Nephron (organoid): ENCODE results near the gene OSGEPL1.
"Not testable (repeated sequence)": the region's sequence is repeated elsewhere in the genome, so short reads cannot be mapped to it uniquely, and the experiment has no call there.

ENCODE experiments used
- H3K27ac Mint-ChIP-seq, 3 experiments: 2 replicates each; pipeline ENCODE4 v1.8.0; 2020; ENCODE audit warnings: mixed read lengths in 3 of 3, mild to moderate bottlenecking in 2 of 3, moderate library complexity in 1 of 3
- H3K27me3 Mint-ChIP-seq: 2 replicates; pipeline ENCODE4 v1.8.0; 2021; ENCODE audit warnings: low read depth, mild to moderate bottlenecking, moderate library complexity, mixed read lengths
- H3K36me3 Mint-ChIP-seq: 2 replicates; pipeline ENCODE4 v1.8.0; 2020; ENCODE audit warnings: low read depth, mixed read lengths
- H3K4me1 Mint-ChIP-seq: 2 replicates; pipeline ENCODE4 v1.8.0; 2020; ENCODE audit warnings: mixed read lengths
- H3K4me3 Mint-ChIP-seq, 3 experiments: 2 replicates each; pipeline ENCODE4 v1.8.0; 2020; ENCODE audit warnings: mild to moderate bottlenecking in 3 of 3, mixed read lengths in 3 of 3, moderate library complexity in 2 of 3
- H3K9me3 Mint-ChIP-seq: 2 replicates; pipeline ENCODE4 v1.8.0; 2020; ENCODE audit warnings: mixed read lengths
- CTCF ChIP-seq, 3 experiments: fragments of 200-600 bp; sonication (generic); IDR thresholded peaks; one replicate each; pipeline ENCODE4 v1.5.0; 2021; ENCODE audit warnings: antibody characterized with exemption in 3 of 3; ENCODE audit not compliant: unreplicated experiment in 3 of 3

OSGEPL1 gene

GRCh38 chr2:189762229-189762550 lies 402 bp downstream of the OSGEPL1 start:
- H3K4me3 Mint-ChIP-seq: peak overlapping the region; percentile 92 to 97 (median 93)
- peaks cover 18% of the 10 kb centered on the region for H3K4me1 Mint-ChIP-seq
- no peaks in the 10 kb centered on the region for H3K9me3 Mint-ChIP-seq
- TF ChIP-seq CTCF (IDR thresholded peaks at IDR 0.05; ENCODE audit: unreplicated experiment in 3 of 3): no peak
- no peaks in the 10 kb centered on the region for H3K27me3 Mint-ChIP-seq
- peak overlapping the region; percentile 96 to 98 (median 98) for H3K27ac Mint-ChIP-seq
- peaks cover 19% of the 10 kb centered on the region for H3K36me3 Mint-ChIP-seq

GRCh38 chr2:189760154-189760553 lies 2.4 kb downstream of the OSGEPL1 start:
- H3K4me3 Mint-ChIP-seq, H3K27me3 Mint-ChIP-seq, H3K27ac Mint-ChIP-seq, H3K36me3 Mint-ChIP-seq, H3K9me3 Mint-ChIP-seq: not testable (repeated sequence)
- H3K4me1 Mint-ChIP-seq: peaks cover 18% of the 10 kb centered on the region

GRCh38 chr2:189756311-189756952 lies 6.2 kb downstream of the OSGEPL1 start:
- Mint-ChIP-seq H3K4me3 (no peak overlapping the region), H3K9me3 (no peaks in the 10 kb centered on the region), H3K36me3 (peaks cover 25% of the 10 kb centered on the region), H3K27me3 (no peaks in the 10 kb centered on the region), H3K27ac (no peak overlapping the region), H3K4me1 (no peaks in the 10 kb centered on the region)
- no peak for TF ChIP-seq CTCF (IDR thresholded peaks at IDR 0.05; ENCODE audit: unreplicated experiment in 3 of 3)

GRCh38 chr2:189751080-189751658 lies 11.4 kb downstream of the OSGEPL1 start:
- H3K27me3 Mint-ChIP-seq: no peaks in the 10 kb centered on the region

GRCh38 chr2:189729430-189729829 lies 33.2 kb downstream of the OSGEPL1 start:
- Mint-ChIP-seq H3K9me3 (no peaks in the 10 kb centered on the region), H3K4me1 (no peaks in the 10 kb centered on the region), H3K36me3 (no peaks in the 10 kb centered on the region), H3K4me3 (no peak overlapping the region), H3K27ac (no peak overlapping the region), H3K27me3 (no peaks in the 10 kb centered on the region)
- TF ChIP-seq CTCF (IDR thresholded peaks at IDR 0.05; ENCODE audit: unreplicated experiment in 3 of 3): no peak

More at GRCh38 chr2:189751080-189751658, 11.4 kb downstream of the OSGEPL1 start:
- no peaks in the 10 kb centered on the region for H3K4me1 Mint-ChIP-seq
- H3K4me3 Mint-ChIP-seq: no peak overlapping the region
- TF ChIP-seq CTCF (IDR thresholded peaks at IDR 0.05; ENCODE audit: unreplicated experiment in 3 of 3): peak; percentile 31 to 43 (median 33)
- no peaks in the 10 kb centered on the region for H3K9me3 Mint-ChIP-seq
- H3K36me3 Mint-ChIP-seq: peaks cover 27% of the 10 kb centered on the region
- H3K27ac Mint-ChIP-seq: no peak overlapping the region

- Mint-ChIP-seq H3K4me1 (no peaks in the 10 kb centered on the region), H3K9me3 (no peaks in the 10 kb centered on the region), H3K27me3 (no peaks in the 10 kb centered on the region), H3K27ac (no peak overlapping the region), H3K4me3 (no peak overlapping the region), H3K36me3 (peaks cover 2% of the 10 kb centered on the region)
- no peak for TF ChIP-seq CTCF (IDR thresholded peaks at IDR 0.05; ENCODE audit: unreplicated experiment in 3 of 3)
These were observed 35.7 kb downstream of the OSGEPL1 start for GRCh38 chr2:189726849-189727248.
